Inflammatory macrophage treated with lipopolysaccharide for 4 hours (primary cell): Measurements from ENCODE around the gene GABARAP.

Experiments used
- DNase-seq: peaks from one replicate; pipeline ENCODE4 v3.0.0-alpha.2; 2020

GABARAP gene

GRCh38 chr17:7239091-7240027 lies 2.9 kb downstream of the GABARAP start, which contains the start of gene PHF23:
Gene PHF23 (minus strand): TSS chr17:7239457. CDS start chr17:7239279, 178 bp downstream.
- DNase-seq = peak; percentile 99

GRCh38 chr17:7238420-7239090 lies 3.7 kb downstream of the GABARAP start:
- no peak for DNase-seq

DNA sequence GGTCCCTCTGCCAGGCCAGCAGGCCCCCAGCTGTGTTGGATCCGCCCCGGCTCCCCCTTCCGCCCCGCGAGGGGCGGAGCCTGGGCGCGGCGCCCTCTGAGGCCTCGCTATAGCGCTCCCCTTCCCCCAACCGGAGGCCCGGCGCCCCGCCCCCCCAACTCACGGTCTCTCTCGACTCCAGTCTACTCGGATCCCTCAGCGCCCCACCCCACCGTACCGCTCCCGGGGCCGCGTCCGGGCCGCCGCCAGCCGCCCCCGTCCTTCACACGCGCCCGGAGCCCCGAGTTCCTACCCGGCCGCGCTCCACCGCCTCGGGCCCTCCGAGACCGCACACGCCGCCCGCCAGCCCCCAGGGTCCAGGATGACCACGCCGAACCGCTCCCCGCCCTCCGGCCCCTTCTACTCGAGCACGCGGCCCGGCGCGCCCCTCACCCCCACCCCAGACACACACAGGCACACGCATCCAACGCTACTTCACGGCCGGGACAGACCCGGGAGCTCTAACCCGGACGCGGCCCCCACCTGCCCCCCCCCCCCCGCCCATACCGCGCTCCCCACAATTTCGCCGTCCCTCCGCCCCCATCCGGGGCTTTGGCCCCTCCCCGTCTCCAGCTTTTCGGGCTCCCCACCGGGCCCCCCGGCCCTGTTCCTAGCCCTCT lies 4.4 kb downstream of the GABARAP start:
- peak; percentile 66 for DNase-seq

DNA sequence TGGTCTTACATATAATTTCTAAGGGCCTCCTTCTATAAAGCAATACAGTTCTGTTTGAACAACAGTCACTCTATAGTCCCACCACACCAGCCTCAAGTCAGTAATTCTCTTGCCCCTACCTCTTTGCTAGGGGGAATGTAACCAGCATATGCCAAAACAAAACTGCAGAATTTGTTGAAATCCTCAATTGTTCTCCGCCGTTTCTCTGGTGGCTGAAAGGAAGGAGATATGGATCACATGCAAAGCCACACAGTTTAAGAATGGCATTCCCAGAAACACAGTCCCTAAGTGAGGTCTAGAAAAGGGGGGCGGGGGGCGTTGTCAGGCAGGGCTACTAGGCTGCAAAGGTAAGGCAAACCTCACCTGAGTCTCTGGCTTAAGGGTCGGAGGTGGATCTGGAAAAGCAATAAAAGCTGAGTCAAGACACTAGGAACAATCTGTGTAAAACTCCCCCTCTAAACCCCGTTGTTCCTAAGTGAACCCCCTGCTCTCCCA lies 4.9 kb downstream of the GABARAP start:
- DNase-seq = no peak

GRCh38 chr17:7236808-7237207 lies 5.4 kb downstream of the GABARAP start:
- no peak for DNase-seq

GRCh38 chr17:7235693-7236665 lies 6.3 kb downstream of the GABARAP start:
- DNase-seq = peak; percentile 45

GRCh38 chr17:7234083-7234951 lies 7.9 kb downstream of the GABARAP start, which contains the start of gene DVL2:
Gene DVL2 (minus strand): TSS chr17:7234517. CDS start chr17:7234262, 255 bp downstream.
- DNase-seq = peak; percentile 92

DNA sequence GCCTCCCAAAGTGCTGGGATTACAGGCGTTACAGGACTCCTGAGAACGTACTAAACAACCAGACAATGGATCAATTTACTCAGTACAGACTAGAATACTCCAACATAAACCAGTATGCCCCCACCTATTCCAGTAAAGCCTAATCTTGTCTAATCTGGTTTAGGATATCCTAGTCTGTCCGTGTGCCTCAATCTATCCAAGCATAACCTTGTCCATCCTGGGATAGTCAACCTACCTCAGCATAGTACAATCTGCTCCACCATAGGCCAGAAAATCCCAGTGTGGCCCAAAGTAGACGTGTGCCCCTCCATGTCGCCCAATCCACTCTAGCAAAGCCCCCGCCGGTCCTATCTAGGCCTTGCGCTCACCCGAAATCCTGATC lies 8.6 kb downstream of the GABARAP start:
- DNase-seq = no peak

DNA sequence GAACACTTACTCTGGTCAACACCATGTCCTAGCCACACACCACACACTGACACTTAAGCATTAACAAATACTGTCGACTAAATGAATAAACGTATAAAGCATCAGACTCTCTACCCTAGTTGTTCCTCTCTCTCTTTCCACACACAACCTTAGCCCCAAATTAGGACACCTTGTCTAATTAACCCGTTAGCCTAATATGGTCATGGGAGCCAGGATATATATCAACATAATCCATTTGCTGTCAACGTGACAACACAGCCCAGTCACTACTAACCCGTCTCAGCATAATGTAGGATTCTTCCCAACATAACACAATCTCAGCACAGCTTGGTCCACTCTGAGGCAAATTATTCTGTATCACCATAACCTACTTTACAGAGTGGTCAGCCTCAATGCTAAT lies 10.1 kb downstream of the GABARAP start:
- DNase-seq = no peak

GRCh38 chr17:7229504-7229903 lies 12.7 kb downstream of the GABARAP start:
- DNase-seq = no peak

DNA sequence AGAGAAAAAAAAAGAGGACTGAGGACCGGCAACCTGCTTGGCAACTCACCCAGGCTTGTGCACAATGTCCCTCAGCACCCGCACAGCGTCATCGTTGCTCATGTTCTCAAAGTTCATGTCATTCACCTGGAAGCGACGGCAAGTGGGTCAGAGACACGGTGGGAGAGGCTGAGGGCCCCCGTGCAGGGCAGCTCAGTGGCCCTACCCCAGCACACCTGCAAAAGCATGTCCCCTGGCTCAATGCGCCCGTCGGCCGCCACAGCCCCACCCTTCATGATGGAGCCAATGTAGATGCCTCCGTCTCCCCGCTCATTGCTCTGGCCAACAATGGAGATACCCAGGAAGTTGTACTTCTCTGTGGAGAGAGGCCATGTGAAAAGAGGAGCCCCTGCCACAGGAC lies 13.3 kb downstream of the GABARAP start:
- no peak for DNase-seq

GRCh38 chr17:7226721-7227710 lies 15.2 kb downstream of the GABARAP start:
- DNase-seq = no peak

DNA sequence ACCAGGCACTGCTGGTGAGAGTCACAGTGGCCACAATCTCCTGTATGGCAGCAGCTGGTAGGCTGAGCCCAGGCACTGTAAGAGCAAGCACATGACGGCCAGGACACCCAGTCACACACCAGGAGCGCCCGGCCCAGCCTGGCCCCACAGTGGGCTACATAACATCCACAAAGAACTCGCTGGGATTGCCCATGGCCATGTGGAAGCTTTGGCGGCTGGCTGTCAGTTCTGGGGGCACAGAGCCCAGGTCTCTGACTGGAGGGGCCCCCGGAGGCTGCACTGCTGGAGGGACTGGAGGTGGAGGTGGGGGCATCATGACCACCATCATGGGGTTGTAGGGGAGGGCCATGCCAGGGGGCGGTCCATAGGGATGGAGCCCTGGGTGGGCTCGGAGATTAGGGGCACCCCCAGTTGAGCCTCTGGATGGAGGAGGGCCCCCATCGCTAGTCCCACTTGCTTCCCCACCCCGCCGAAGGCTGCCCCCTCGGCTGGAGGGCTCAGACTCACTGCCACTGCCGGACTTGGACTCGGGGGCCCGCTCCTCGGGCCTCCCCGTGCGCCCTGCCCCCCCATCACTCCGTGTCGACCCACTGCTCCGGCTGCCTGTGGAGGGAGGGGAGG lies 16.4 kb downstream of the GABARAP start:
- DNase-seq = no peak

- no peak for DNase-seq
These were observed 17.6 kb downstream of the GABARAP start for GRCh38 chr17:7224661-7225111.

GRCh38 chr17:7224110-7224509 lies 18.1 kb downstream of the GABARAP start:
- DNase-seq = no peak

- DNase-seq = no peak
These were observed 18.9 kb downstream of the GABARAP start for GRCh38 chr17:7223375-7223774.

DNA sequence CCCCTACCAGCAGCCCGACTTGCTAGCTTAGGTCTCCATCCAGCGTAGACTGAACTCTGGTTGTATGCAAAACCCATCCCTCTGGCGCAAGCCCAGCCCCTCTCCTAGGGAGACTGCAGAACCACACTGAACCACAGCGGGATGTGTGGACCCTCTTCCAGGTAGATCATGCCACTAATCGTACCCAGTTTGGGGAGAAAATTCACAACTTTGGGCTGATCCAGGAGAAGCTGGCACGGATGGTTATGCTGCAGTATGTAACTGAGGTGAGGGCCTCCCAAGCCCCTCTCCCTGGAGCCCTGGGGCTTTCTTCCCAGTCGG lies 19.3 kb downstream of the GABARAP start:
- DNase-seq = no peak

DNA sequence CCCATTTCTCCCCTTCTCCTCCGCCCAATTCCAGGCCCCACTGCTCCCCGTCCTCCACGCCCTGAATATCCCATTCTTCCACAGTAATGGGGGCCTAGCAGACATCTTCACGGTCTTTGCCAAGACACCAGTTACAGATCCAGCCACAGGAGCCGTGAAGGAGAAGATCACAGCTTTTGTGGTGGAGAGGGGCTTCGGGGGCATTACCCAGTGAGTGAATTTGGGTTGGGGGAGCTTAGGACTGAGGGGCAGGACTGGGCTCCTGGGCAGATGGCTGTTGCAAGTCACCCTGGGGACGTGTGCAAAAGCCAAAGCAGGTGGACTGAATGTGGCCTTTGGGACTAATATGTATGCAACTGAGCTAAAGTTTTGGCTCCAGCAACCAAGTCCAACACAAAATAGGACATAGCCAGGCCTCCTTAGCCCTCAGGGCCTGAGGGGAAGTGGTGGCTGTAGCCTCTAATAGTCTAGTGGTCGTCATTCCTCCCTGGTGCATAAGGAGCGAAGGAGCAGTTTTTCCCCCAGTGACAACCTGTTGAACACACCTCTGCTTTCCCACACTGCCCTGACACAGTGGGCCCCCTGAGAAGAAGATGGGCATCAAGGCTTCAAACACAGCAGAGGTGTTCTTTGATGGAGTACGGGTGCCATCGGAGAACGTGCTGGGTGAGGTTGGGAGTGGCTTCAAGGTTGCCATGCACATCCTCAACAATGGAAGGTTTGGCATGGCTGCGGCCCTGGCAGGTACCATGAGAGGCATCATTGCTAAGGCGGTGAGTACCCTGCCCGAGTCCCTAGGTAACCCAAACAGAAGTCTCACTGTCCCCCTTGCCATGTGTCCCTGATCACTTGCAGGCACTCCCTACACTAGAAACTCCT lies 19.9 kb downstream of the GABARAP start:
- DNase-seq = no peak
